ENCODE measurements around the gene NCAN. TPM values are rescaled to one million over a fixed set of nuclear protein-coding genes. Genes with fewer than 3 reads are reported as not detected.

Gene NCAN
- total RNA-seq, 4 donors from 2014 or later: not detected

DNA sequence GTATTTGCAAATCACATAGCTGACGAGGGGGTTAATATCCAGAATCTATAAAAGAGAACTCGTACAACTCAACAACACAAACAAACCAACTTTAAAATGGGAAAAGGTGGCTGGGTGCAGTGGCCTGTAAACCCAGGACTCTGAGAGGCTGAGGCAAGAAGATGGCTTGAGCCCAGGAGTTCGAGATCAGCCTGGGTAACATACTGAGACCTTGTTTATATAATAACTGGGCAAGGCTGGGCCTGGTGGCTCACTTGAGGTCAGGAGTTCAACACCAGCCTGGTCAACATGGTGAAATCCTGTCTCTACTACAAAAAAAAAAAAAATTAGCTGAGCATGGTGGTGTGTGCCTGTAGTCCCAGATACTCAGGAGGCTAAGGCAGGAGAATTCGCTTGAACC is 83.2 kb downstream of the NCAN start:
- DNase-seq (ENCODE audit: low spot score in 2 of 2): no peak
- TF ChIP-seq POLR2A (IDR thresholded peaks at IDR 0.05) (no peak), CTCF (IDR thresholded peaks at IDR 0.05) (no peak)
- 90 to 93% methylated on average over 4 of the region's 4 CpGs for WGBS, 2 donors
- intact Hi-C loops (cut with DNase I; ENCODE audit: low total_unique reads): no loop called here
- no peak overlapping the region for H3K4me3 ChIP-seq (ENCODE audit: low read depth, poor library complexity, severe bottlenecking)

- intact Hi-C loops (cut with DNase I; ENCODE audit: low total_unique reads): no loop called here
Measured at GRCh38 chr19:19296953-19297689, 85.4 kb downstream of the NCAN start.

GRCh38 chr19:19297759-19298158 is 86.0 kb downstream of the NCAN start:
- intact Hi-C loops (cut with DNase I; ENCODE audit: low total_unique reads): no loop called here
- 62 to 66% methylated on average over 9 of the region's 9 CpGs for WGBS, 2 donors
- TF ChIP-seq CTCF (IDR thresholded peaks at IDR 0.05) (no peak), POLR2A (IDR thresholded peaks at IDR 0.05) (no peak)
- no peak for DNase-seq (ENCODE audit: low spot score in 2 of 2)
- no peak overlapping the region for H3K4me3 ChIP-seq (ENCODE audit: low read depth, poor library complexity, severe bottlenecking)

More at GRCh38 chr19:19296953-19297689, 85.4 kb downstream of the NCAN start:
- WGBS, 2 donors: 91 to 92% methylated on average over 18 to 19 of the region's 19 CpGs
- TF ChIP-seq CTCF (IDR thresholded peaks at IDR 0.05) (no peak), POLR2A (IDR thresholded peaks at IDR 0.05) (no peak)
- no peak for DNase-seq (ENCODE audit: low spot score in 2 of 2)
- no peak overlapping the region for H3K4me3 ChIP-seq (ENCODE audit: low read depth, poor library complexity, severe bottlenecking)

- no peak overlapping the region for H3K4me3 ChIP-seq (ENCODE audit: low read depth, poor library complexity, severe bottlenecking)
- no peak for TF ChIP-seq CTCF (IDR thresholded peaks at IDR 0.05)
- no peak for TF ChIP-seq POLR2A (IDR thresholded peaks at IDR 0.05)
- WGBS, 2 donors: 95 to 98% methylated on average over 12 of the region's 12 CpGs
- intact Hi-C loops (cut with DNase I; ENCODE audit: low total_unique reads): no loop called here
- DNase-seq (ENCODE audit: low spot score in 2 of 2): no peak
Measured at GRCh38 chr19:19300613-19301012, 88.9 kb downstream of the NCAN start.

Other genes starting within 250 kb of the NCAN start
- gene SUGP2, start 178.4 kb upstream of the NCAN start, total RNA-seq: 10 to 100 TPM; 16.2 to 29.8 (median 20.8) TPM
- 10 to 100 TPM; 11.3 to 41.0 (median 21.9) TPM for gene ARMC6, start 178.4 kb upstream of the NCAN start, total RNA-seq
- 10 to 100 TPM in 1 of 4 donors, 1 to 10 TPM in 3; 4.6 to 13.9 (median 7.4) TPM for gene SLC25A42, start 148.0 kb upstream of the NCAN start, total RNA-seq
- 10 to 100 TPM; 25.7 to 30.1 (median 27.9) TPM for gene TMEM161A, start 73.5 kb upstream of the NCAN start, total RNA-seq
- gene MEF2B, start 41.7 kb upstream of the NCAN start, total RNA-seq: 1 to 10 TPM in 1 of 4 donors, under 1 TPM in 2, not detected in 1; 0.49 to 2.2 (median 0.84) TPM
- 10 to 100 TPM in 2 of 4 donors, 1 to 10 TPM in 2; 4.4 to 15.2 (median 10.9) TPM for gene BORCS8, start 19.8 kb upstream of the NCAN start, total RNA-seq
- 10 to 100 TPM; 40.1 to 59.0 (median 48.8) TPM for gene RFXANK, start 19.7 kb upstream of the NCAN start, total RNA-seq
- gene NR2C2AP, start 8.5 kb upstream of the NCAN start, total RNA-seq: 10 to 100 TPM; 13.7 to 24.2 (median 22.5) TPM
- gene TM6SF2, start 61.3 kb downstream of the NCAN start, total RNA-seq: under 1 TPM in 1 of 4 donors, not detected in 3; 0.20 TPM
- 10 to 100 TPM; 16.1 to 40.2 (median 39.0) TPM for gene SUGP1, start 108.6 kb downstream of the NCAN start, total RNA-seq
- gene MAU2, start 108.9 kb downstream of the NCAN start, total RNA-seq: 100 to 1,000 TPM in 1 of 4 donors, 10 to 100 TPM in 3; 57.5 to 100 (median 69.8) TPM
- 100 to 1,000 TPM in 1 of 4 donors, 10 to 100 TPM in 3; 73.8 to 128 (median 87.7) TPM for gene GATAD2A, start 193.7 kb downstream of the NCAN start, total RNA-seq